B cell (primary cell): ENCODE results near the gene NME7.

Source experiments
- CTCF ChIP-seq: fragments of 200-600 bp; IDR thresholded peaks from one replicate; pipeline ENCODE4 v1.8.0; 2022; ENCODE audit warnings: antibody characterized with exemption, mild to moderate bottlenecking
- EZH2 ChIP-seq: IDR thresholded peaks from 2 replicates; pipeline ENCODE4 v1.6.1; 2012; ENCODE audit warnings: borderline replicate concordance, low read depth, mild to moderate bottlenecking, moderate library complexity, low read length; ENCODE audit not compliant: insufficient read depth, poor library complexity, severe bottlenecking

GRCh38 chr1:169295846-169296245 lies 71.8 kb downstream of the NME7 start:
- TF ChIP-seq EZH2 (no peak), CTCF (no peak)
